CD4-positive, alpha-beta T cell treated with Interleukin-15 for 1 hour (primary cell): ENCODE data around the gene WDR70.

Source experiments
- DNase-seq: peaks from one replicate; pipeline ENCODE4 v3.0.0-alpha.2; 2020

WDR70 gene

GRCh38 chr5:37730896-37731455 is 351.9 kb downstream of the WDR70 start:
- DNase-seq, result no peak

- no peak for DNase-seq
Observed at GRCh38 chr5:37734114-37734513, 355.0 kb downstream of the WDR70 start.

- DNase-seq, result no peak
Observed at GRCh38 chr5:37735649-37736347, 356.7 kb downstream of the WDR70 start.

- DNase-seq, result no peak
Observed at GRCh38 chr5:37736397-37736796, 357.3 kb downstream of the WDR70 start.

GRCh38 chr5:37737326-37738056 is 358.4 kb downstream of the WDR70 start:
- no peak for DNase-seq

GRCh38 chr5:37738057-37738691 is 359.1 kb downstream of the WDR70 start:
- DNase-seq, result no peak

GRCh38 chr5:37738865-37739488 is 359.9 kb downstream of the WDR70 start:
- DNase-seq, result no peak

GRCh38 chr5:37739817-37740261 is 360.7 kb downstream of the WDR70 start:
- DNase-seq, result no peak

- DNase-seq, result no peak
Observed at GRCh38 chr5:37740331-37741066, 361.4 kb downstream of the WDR70 start.

GRCh38 chr5:37742111-37742510 is 363.0 kb downstream of the WDR70 start:
- no peak for DNase-seq

GRCh38 chr5:37751227-37751626 is 372.1 kb downstream of the WDR70 start:
- no peak for DNase-seq

GRCh38 chr5:37754976-37755375 is 375.9 kb downstream of the WDR70 start:
- DNase-seq, result no peak

- no peak for DNase-seq
Observed at GRCh38 chr5:37755581-37755980, 376.5 kb downstream of the WDR70 start.

GRCh38 chr5:37756248-37756647 is 377.1 kb downstream of the WDR70 start:
- DNase-seq, result no peak

GRCh38 chr5:37757980-37758582 is 379.0 kb downstream of the WDR70 start:
- no peak for DNase-seq

- DNase-seq, result no peak
Observed at GRCh38 chr5:37767251-37767650, 388.1 kb downstream of the WDR70 start.

- no peak for DNase-seq
Observed at GRCh38 chr5:37767961-37768360, 388.8 kb downstream of the WDR70 start.

GRCh38 chr5:37768371-37768770 is 389.3 kb downstream of the WDR70 start:
- DNase-seq, result no peak

- DNase-seq, result no peak
Observed at GRCh38 chr5:37769108-37769507, 390.0 kb downstream of the WDR70 start.

GRCh38 chr5:37769840-37770239 is 390.7 kb downstream of the WDR70 start:
- no peak for DNase-seq

GRCh38 chr5:37770786-37771185 is 391.7 kb downstream of the WDR70 start:
- DNase-seq, result no peak

- no peak for DNase-seq
Observed at GRCh38 chr5:37771203-37771611, 392.1 kb downstream of the WDR70 start.
